GM21515 (cell line): ENCODE data around the gene BUB3.

Experiments
- ATAC-seq: cut with Tn5 transposase; IDR thresholded peaks from one replicate; pipeline ENCODE4 v1.9.1; 2021; ENCODE audit not compliant: unreplicated experiment

Gene BUB3

DNA sequence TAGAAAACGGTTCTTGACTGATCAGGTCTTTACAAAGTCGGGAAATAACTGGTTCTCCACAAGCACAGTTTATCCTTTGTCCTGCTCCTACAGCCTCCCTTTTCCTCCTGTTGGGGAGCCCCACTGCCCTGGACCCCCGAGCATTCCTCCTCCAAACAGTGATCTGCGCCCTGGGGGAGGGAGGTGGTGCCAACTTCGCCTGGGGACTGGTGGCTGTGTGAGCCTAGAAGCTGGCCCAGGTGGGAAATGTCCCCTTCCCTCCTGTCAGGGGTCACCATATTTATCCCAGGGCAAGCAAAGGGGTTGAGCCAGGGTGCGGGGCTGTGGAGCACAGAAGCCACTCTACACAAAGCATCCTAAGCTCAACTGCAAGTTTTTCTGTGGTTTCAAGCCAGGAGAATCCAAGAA is 13.2 kb upstream of the BUB3 start:
- no peak for ATAC-seq

DNA sequence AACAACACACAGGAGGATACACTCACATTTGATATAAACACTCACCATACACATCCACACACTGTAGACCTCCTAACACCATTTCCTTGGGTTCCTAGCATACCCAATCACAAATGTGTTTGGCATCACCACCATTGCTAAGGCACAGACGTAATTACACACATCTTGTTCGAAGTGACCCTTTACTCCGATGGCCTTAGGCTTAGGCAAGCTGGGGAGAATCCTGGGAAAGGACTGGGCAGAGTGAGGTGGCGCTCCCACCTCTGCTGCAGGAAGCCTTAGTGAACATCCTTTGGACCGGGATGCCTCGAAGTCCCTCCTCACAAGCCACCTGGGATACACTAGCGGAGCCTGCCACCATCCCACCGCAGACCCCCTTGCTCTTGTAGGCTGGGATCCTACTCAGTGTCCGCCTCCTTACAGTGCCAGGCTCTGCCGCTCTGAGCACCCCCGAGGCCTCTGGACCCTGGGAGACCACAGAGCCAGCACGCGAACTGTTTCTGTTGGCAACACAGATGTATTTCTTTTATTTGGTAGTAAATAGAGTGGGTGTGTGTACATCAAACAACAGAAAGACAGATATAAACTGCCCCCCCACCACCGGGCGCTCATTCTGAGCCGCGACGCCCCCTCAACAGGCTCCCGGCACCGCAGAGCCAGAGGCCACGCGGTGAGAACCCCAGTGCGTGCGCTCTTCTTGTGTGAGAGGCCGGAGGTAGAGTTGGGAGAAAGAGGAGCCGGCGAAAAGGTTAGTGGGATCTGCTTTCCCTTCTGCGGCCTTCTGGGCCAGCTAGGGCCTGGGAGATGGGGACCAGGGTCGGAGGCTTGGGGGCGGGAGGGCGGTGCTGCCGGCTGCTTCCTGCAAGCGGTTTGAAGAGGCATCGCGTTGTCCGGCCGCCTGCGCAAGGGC is 12.2 kb upstream of the BUB3 start:
- ATAC-seq: no peak

DNA sequence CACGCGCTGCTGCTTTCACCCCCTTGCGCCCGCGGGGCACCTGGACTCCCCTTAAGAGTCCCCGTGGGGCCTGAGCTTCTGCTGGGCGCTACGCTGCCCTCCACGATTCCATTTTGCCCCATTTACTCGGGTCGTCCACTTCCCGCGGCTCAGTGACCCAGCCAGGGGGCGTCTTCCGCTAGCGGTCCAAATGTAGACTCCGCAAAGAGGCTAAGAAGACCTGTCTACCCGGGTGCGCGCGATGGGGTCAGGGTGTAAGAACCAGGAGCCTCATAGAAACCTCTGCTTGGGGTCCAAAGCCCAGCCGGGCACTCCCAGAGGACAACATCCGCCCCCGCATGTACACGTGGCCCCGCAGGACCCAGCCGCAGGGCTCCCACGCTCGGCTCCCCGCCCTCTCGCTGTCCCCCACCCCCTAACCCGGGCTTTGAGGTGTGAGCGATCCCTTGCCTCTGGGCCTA is 11.5 kb upstream of the BUB3 start:
- no peak for ATAC-seq

DNA sequence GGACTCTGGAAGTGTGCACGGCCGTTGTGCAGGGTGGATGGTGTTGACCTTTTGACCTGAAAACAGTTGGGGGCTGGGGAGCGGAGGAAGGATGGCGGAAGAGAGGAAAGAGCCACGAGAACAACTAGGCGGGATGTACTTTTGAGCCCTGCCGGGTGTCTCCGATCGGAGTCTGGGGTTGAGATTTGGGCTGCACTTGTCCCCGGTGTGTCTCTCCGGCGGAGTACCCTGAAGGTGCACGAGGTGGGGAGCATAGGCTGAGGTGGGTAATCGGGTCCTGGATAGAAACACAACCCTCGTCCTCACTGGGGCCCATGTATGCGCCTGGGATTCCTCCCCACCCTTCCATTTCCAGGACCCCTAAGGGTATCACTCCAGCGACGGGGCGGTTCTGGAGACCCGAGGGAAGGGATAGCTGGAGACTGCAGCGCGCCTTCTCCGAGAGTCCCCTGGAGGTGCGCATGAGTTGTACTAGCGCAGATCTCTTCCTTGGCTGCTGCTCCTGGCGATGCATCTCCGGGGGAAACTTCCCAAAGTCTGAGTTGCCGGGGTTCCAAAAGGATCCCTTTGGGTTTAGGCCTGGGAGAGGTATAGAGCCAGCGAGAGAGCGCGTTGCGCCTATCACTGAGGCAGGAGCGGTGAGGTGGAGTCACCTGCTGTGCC is 10.9 kb upstream of the BUB3 start:
- no peak for ATAC-seq

GRCh38 chr10:123143825-123144168 is 10.4 kb upstream of the BUB3 start:
- no peak for ATAC-seq

GRCh38 chr10:123144697-123145541 is 9.3 kb upstream of the BUB3 start:
- no peak for ATAC-seq

DNA sequence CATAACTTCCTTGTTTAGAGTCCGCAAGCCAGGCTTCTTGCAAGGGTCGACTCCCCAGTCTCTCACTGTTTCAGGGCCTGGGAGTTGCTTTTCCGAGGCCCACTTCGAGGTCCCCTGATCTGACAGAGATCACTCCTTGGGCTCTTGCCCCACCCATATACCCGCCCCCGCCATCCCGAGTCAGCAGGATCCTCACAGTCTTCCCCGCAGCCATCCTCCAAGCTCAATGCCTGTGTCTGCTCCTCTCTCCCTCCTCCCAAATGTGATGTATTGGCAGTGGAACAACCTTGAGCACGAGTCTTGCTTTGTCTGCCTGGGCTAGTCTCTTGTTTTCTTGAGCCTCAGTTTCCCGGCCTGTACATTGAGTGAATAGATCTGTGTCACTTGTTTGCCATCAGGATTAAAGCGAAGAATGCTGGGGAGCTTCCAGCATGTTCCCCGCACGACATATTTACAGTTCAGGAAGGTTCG is 8.6 kb upstream of the BUB3 start:
- ATAC-seq: no peak

GRCh38 chr10:123146013-123146893 is 7.9 kb upstream of the BUB3 start:
- no peak for ATAC-seq

DNA sequence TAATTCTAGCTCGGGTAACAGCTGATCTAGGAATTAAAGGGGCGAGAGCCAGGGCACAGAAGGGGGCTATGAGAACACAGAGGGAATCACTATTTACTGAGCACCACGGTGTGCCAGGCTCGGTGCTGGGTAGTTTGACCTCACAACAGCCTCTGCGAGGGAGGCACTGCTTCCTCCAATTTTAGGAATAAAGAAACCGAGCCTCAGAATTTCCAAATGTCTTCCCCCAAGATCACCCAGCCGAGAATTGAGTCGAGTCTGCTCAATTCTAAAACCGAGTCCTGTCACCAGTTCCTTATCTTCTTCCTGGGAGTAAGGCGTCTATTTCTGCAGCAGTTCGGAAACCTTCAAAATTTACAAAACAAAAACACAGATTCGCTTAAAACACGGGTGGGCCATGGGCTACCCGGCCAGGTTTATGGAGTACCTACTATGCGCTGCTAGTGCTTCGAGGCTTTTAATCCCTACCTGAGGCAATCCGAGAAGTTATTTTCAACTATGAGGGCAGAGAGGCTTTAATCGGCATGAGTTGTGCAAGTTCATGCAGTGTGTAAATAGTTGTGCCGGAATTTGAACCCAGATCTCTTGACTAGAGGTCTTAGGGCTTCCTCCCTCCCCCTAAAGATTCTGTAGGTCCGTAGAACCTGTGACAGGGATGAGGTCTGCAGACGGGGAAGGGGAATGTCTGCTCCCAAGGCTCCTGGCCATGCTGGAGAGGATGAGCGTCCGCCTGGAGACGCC is 7.1 kb upstream of the BUB3 start:
- no peak for ATAC-seq

GRCh38 chr10:123147635-123148413 is 6.4 kb upstream of the BUB3 start, which contains the start of gene HMX2:
TSS of gene HMX2 (plus strand) at chr10:123148136. CDS start at chr10:123148379, 243 bp downstream.
- peak; percentile 38 for ATAC-seq

- ATAC-seq: no peak
These were observed 5.6 kb upstream of the BUB3 start for GRCh38 chr10:123148414-123149161.

DNA sequence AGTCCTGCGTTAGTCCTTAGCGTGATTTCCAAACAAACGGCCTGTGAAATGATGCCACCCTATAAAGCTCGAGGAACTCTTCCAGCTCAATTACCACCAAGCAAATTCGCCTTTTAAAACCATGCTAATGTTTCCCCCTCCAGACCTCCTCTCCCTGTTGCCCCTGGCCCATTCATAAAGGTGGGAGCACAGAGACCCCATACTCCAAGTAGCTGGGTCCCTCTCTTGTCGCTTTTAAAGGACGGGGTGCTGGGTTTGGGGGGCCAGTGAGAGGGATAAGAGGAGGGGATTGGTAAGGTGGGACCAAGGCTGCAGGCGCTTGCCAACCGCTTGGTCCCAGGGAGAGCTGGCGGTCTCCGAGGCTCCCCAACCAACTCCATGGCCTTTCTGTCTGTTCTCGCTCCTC is 5.0 kb upstream of the BUB3 start:
- no peak for ATAC-seq

- ATAC-seq: no peak
These were observed 4.5 kb upstream of the BUB3 start for GRCh38 chr10:123149568-123150270.

DNA sequence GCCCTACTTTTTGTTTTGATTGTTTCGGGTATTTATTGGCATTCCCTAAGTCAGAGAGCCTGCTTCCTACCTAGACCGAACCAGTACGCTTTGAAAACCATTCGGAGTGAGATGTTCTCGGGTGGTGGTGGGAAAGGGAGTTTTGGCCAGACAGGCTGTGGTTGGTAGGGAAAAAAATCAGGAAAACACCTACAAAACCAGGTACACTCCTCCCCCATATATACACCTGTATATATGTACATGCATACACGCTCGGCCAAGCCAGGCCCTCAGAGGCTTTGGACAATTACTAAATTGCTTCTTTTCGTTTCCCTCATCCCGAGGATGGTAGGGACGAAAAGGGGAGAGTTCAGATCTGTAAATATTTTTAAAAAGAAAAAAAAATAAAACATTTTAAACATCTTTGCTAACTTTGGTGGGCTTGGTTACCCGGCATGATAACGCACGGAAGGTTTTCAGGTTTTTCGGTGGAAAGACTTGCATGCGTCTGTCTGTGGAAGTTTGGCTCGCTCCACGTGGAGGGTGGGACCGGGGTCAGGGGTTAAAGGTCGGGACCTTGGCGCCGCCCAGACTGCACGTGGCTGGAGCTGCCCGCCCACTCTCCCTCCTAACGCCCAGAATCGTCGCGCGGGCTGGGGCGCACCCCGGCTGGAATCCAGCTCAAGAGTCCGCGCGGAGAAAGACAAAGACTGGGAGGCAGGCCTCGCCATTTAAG is 3.8 kb upstream of the BUB3 start:
- ATAC-seq: no peak

DNA sequence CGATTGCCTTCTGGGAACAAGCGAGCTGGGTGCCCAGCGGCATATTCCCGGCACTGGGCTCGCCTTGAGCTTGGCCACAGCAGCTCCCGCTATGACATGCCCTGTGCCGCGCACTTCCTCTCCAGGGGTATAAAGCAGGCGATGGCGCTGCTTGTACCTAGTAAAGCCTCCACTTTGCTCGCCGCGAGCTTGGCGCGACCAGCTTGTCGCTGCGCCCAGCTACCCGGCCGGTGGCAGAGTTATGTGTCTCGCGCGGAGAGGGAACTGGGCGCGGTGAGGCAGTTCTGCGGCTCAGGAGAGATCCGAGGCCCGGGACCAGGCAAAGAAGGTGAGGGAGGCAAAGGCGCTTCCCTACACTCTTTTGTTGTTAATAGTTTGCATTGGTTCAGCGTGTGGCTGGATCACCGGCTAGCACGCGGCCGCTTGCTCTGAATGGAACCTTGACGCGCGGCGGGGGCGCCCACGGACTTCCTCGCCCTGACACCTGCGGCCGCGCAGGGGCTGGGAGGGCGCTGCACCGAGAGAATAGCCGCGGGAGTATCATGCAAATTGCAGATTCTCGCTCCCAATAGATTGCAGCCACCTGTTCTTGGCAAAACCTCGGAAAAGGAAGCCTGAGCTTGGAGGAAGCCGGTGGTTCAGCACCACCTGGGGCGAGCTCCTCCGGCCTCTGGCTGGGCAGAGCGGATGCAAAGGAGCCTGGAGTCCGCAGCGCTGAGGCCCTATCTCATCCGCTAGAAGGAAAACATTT is 3.0 kb upstream of the BUB3 start:
- ATAC-seq: no peak

GRCh38 chr10:123151737-123152135 is 2.5 kb upstream of the BUB3 start:
- no peak for ATAC-seq
